HUDEP-2 (cell line): ENCODE data around the gene RTN4.

Source experiments
- DNase-seq, 76 experiments: peaks; one replicate each; lab custom pipeline; 2025; ENCODE audit not compliant: unreplicated experiment in 76 of 76; lab: John Stamatoyannopoulos, UW

RTN4 gene

GRCh38 chr2:54928719-54929118 is 121.5 kb downstream of the RTN4 start:
- no peak for DNase-seq

GRCh38 chr2:54927751-54928615 is 122.3 kb downstream of the RTN4 start:
- DNase-seq = no peak

GRCh38 chr2:54927085-54927750 is 123.0 kb downstream of the RTN4 start:
- no peak for DNase-seq

- no peak for DNase-seq
These were observed 125.2 kb downstream of the RTN4 start for GRCh38 chr2:54925022-54925421.

GRCh38 chr2:54924121-54924520 is 126.1 kb downstream of the RTN4 start:
- DNase-seq = no peak
